ENCODE results near the gene DAAM2.

Gene DAAM2

DNA sequence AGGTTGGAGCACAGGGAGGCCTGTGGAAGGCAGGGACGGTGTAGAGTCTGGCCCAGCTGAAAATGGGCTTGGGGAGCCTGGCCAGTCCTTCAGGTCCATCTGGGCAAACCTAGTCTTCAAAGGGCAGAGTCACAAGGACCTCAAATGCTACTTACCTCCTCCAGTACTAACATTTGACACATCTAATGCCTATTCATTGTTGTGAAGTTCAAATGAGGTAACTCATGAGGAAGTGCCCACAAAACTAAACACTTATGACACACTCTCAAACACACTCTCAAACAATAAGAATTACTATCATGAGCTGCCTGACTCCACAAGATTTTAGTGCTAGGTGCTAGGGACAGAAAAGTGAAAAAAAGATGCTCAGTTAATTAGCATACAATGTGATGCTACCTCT lies 27.1 kb downstream of the DAAM2 start:
- DNase-seq (ENCODE audit: low read depth): no peak

GRCh38 chr6:39819676-39820075 lies 27.5 kb downstream of the DAAM2 start:
- DNase-seq (ENCODE audit: low read depth): no peak

- no peak for DNase-seq (ENCODE audit: low read depth)
Measured at GRCh38 chr6:39820553-39820952, 28.4 kb downstream of the DAAM2 start.

- no peak for DNase-seq (ENCODE audit: low read depth)
Measured at GRCh38 chr6:39821046-39821740, 29.0 kb downstream of the DAAM2 start.

- DNase-seq (ENCODE audit: low read depth): no peak
Measured at GRCh38 chr6:39821742-39822532, 29.8 kb downstream of the DAAM2 start.

DNA sequence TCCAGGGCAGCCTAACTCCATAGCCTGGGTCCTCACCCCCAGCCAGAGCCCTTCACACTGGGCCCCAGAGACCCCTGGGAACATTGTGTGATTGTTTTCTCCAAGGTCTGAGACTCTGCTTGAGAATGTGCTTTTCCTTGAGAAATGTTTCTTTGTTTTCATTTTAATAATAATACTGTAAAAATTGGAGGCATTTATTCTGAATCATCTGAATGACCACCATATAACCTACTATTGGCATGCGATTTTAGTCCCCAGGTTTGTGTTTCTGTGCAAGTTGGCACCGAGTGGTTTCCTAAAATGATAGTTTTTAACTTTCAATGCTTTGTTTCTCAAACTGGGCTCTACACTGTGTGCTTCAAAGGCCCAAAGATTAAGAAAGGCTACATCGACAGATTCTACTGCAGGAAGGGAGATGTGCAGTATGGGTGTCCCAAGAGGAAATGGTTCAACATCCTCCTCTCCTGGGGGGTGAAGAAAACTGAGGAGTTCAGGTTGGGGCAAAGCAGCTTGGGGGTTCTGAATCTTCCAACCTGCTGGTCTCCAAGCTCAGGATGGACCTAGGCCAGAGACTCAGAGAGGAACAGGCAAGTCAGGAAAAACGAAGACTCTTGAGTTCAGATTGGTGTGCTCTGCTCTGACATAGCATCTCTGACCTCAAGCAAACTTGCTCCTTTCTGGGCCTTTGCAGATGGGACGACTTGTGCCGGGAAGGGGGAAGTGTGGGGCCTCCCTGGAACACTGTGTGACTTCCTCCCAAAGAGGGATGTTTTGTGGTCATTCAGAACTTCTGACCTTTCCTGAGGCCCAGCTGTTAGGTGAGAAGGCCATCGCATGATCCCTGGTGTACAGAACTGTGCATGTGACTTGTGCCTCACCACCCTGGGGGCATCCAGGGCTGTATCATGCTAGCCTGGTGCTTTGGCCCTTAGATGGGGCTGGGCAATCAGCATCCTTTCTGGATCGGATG lies 31.0 kb downstream of the DAAM2 start:
- no peak for DNase-seq (ENCODE audit: low read depth)

GRCh38 chr6:39824030-39824926 lies 32.1 kb downstream of the DAAM2 start:
- no peak for DNase-seq (ENCODE audit: low read depth)

GRCh38 chr6:39829331-39829730 lies 37.2 kb downstream of the DAAM2 start:
- DNase-seq (ENCODE audit: low read depth): no peak

DNA sequence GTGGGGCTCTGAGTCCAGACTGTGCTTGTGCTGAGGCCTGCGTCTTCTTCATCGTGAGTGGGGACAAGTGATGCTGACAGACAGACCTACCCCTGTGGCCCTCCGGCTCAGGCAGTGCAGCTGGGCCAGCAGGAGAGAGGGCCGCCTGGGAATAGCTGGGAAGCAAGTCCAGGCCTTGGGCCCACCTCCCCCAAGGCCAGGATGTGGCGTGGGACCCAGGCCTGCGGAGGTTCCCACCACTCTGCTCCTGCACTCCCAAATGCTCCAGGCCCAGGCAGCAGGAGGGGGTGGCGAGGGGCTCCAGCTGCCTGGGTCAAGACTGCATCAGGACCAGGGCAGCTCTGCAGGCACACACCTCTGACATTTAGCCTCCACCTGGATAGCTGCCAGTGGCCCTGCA lies 38.3 kb downstream of the DAAM2 start:
- no peak for DNase-seq (ENCODE audit: low read depth)

DNA sequence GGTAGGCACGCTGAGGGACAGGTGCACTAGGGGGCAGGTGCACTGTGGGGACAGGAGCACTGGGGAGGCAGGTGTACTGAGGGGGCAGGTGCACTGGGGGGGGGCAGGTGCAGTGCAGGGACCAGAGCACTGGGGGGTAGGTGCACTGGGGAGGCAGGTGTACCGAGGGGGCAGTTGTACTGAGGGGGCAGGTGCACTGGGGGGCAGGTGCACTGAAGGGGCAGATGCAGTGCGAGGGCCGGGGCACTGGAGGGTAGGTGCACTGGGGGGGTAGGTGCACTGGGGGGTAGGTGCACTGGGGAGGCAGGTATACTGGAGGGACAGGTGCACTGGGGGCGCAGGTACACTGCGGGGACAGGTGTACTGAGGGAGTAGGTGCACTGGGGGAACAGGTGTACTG lies 39.5 kb downstream of the DAAM2 start:
- no peak for DNase-seq (ENCODE audit: low read depth)

GRCh38 chr6:39834278-39834677 lies 42.1 kb downstream of the DAAM2 start:
- DNase-seq (ENCODE audit: low read depth): no peak

- no peak for DNase-seq (ENCODE audit: low read depth)
Measured at GRCh38 chr6:39834866-39835265, 42.7 kb downstream of the DAAM2 start.

GRCh38 chr6:39835821-39836295 lies 43.7 kb downstream of the DAAM2 start:
- DNase-seq (ENCODE audit: low read depth): no peak

- DNase-seq (ENCODE audit: low read depth): no peak
Measured at GRCh38 chr6:39836606-39837005, 44.4 kb downstream of the DAAM2 start.

DNA sequence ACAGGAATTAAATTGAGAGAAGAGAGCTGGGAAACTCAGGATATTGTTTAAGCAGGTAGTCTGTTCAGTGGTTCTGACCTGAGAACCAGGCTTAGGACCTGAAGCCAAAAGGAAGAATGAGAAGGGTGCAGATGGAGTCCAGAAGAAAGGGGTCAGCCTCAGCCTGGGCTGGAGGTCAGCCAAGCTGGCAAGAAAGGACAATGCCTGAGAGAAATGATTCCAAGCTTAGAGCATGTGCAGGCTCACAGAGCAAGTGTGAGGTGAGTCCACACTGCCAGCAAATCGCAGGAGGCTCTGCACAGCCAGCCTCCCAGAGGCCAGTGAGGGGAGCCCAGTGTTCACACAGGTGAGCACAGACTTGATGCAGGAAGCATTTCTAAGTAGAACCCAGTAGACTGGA lies 47.3 kb downstream of the DAAM2 start:
- no peak for DNase-seq (ENCODE audit: low read depth)

- DNase-seq (ENCODE audit: low read depth): no peak
Measured at GRCh38 chr6:39840781-39841180, 48.6 kb downstream of the DAAM2 start.

DNA sequence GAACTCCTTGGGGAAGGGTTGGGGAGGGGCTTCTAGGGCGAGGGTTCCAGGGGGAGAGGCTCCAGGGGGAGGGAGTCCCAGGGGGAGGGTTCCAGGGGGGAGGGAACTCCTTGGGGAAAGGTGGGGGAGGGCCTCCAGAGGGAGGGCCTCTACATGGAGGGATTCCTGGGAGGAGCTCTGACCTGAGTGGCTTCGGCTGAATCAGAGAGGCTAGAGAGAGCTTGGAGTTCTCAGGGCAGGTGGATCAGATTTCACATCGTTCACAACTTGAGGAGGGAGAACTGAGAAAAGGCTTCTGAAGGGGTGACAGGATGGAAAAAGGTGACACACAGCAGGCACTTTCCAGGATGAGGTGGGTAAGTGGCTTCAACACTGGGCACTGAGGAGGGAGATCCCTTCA lies 49.1 kb downstream of the DAAM2 start:
- DNase-seq (ENCODE audit: low read depth): no peak

GRCh38 chr6:39841923-39842322 lies 49.7 kb downstream of the DAAM2 start:
- DNase-seq (ENCODE audit: low read depth): no peak

GRCh38 chr6:39843305-39844020 lies 51.3 kb downstream of the DAAM2 start:
- no peak for DNase-seq (ENCODE audit: low read depth)

GRCh38 chr6:39844866-39845265 lies 52.7 kb downstream of the DAAM2 start:
- no peak for DNase-seq (ENCODE audit: low read depth)

DNA sequence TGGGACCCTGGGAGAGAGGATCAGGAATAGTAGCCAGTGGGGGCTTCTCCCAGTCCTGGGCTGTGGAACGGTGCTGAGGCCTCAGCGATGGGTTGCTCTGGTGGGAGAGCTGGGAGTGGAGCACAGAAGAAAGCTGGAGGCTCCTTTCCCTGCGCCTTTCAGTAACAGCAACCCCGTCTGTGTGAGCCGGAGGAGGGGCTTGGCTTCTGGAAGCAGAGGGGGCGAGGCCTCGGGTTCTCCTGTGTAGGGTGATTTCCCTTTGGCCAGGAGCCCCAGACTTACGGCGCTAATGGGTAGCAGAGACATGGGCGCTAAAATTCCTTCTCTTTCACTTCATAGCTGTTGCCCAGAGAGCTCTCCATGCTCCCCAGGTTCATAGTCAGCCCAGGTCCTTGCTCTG lies 55.0 kb downstream of the DAAM2 start:
- no peak for DNase-seq (ENCODE audit: low read depth)
